ENCODE results near the gene GMPR. TPM values are rescaled to one million over a fixed set of nuclear protein-coding genes. Genes with fewer than 3 reads are reported as not detected.

GMPR gene
- total RNA-seq, 1 experiment from 2014 or later: 28.7 TPM

DNA sequence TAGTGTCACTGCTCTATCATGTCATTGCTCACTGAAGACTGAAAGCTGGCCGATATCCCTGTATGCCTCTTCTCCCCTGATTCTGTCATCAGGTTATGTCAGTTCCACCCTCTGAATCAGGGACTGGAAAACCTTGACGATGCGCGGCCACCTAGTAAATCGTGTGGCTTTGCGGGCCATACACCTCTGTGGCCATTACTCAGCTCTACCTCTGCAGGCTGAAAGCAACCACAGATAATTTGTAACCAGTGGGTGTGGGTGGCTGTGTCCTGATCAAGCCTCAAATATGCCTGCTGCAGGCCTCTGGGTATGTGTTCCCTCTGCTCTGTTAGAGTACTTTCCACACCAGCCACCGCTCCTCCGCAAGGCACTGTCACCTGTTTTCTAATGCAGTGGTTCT lies 105.2 kb downstream of the GMPR start:
- Histone ChIP-seq H3K27me3 (no peaks in the 10 kb centered on the region), H3K27ac (no peak overlapping the region), H3K9me3 (replicated peaks) (no peaks in the 10 kb centered on the region), H3K4me3 (no peak overlapping the region), H3K4me1 (peaks cover 20% of the 10 kb centered on the region), H3K36me3 (no peaks in the 10 kb centered on the region)
- DNase-seq: no peak

GRCh38 chr6:16344756-16345155 lies 106.4 kb downstream of the GMPR start:
- Histone ChIP-seq H3K4me1 (peaks cover 15% of the 10 kb centered on the region), H3K27me3 (no peaks in the 10 kb centered on the region), H3K4me3 (no peak overlapping the region), H3K36me3 (no peaks in the 10 kb centered on the region), H3K27ac (peak overlapping the region; percentile 75), H3K9me3 (replicated peaks) (no peaks in the 10 kb centered on the region)
- no peak for DNase-seq

Other genes starting within 250 kb of the GMPR start
- 31.4 and 36.3 TPM in 2 replicates for gene MYLIP, start 109.5 kb upstream of the GMPR start, total RNA-seq (2014; rRNA removed; shearing (Covaris generic))

Data from SJCRH30 (cell line).